ENCODE results near the gene PDK2.

Gene PDK2

DNA sequence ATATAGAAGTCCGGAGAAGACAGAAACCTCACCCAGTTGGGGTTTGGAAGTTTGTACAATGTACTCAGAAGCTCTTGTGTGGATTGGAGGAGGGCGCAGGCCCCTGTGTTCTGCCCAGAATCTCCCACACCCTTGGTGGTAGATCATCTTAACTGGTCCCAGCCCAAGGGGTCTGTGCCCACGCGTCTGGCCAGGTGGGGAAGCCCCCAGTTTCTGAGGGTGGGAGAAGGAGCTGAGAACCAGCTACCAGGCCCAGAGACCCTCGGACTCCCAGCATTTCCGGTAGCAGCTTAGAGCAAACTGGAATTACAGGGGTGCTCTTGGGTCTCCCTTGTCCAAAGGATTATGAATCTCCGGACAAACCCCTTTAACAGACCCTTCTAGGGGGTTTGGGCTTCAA is 57.6 kb downstream of the PDK2 start:
- no peak for DNase-seq

GRCh38 chr17:50153650-50154575 is 58.8 kb downstream of the PDK2 start:
- no peak for DNase-seq

- no peak for DNase-seq
These were observed 59.5 kb downstream of the PDK2 start for GRCh38 chr17:50154604-50155003.

DNA sequence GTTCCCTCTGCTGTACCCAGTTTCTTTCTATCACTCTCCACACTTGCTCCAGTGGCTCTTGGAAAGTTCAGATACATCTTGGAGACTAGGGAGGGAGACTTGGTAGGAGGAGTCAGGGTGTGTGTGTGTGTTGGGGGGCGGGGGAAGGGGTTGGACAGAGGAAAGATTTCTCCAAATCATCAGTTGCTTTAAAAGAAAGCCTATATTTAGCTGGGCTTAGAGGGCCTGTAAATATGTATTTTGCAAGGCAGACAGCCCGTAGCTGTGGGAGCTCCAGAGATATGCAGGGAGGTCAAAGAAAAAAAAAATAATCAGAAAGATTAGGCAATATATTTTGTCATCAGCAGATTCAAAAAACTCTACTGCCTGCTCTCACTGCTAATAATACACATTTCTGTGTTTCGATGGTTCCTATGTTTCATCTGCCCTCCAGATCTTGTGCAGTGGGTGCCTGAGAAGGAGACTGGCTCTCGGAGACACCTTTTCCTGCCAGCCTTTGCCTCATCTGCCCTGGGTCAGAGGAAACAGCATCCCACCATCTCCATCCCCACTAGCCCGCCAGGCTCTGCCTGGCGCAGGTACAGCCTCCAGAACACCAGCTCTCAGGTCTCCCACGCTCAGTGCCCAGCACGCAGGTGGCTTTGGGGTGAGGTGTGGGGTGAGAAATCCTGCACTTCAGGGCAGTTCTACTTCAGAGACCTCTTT is 60.1 kb downstream of the PDK2 start:
- DNase-seq: no peak

DNA sequence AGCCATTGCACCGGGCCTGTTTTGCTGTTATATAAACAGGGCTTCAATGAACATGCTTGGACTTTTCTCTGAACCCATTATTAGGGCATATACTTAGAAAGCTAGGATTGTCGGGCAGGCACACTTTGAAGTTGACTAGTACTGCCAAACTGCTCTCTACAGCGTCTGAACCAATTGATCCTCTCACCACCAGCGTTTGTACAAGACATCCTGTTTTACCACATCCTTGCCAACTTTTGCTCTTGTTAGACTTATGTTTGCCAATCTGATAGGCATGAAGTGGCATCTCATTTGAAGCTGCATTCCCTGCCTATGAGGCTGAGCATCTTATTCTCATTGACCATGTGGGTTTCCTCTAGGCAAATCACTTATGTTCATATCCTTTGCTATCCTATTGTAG is 62.7 kb downstream of the PDK2 start:
- no peak for DNase-seq

DNA sequence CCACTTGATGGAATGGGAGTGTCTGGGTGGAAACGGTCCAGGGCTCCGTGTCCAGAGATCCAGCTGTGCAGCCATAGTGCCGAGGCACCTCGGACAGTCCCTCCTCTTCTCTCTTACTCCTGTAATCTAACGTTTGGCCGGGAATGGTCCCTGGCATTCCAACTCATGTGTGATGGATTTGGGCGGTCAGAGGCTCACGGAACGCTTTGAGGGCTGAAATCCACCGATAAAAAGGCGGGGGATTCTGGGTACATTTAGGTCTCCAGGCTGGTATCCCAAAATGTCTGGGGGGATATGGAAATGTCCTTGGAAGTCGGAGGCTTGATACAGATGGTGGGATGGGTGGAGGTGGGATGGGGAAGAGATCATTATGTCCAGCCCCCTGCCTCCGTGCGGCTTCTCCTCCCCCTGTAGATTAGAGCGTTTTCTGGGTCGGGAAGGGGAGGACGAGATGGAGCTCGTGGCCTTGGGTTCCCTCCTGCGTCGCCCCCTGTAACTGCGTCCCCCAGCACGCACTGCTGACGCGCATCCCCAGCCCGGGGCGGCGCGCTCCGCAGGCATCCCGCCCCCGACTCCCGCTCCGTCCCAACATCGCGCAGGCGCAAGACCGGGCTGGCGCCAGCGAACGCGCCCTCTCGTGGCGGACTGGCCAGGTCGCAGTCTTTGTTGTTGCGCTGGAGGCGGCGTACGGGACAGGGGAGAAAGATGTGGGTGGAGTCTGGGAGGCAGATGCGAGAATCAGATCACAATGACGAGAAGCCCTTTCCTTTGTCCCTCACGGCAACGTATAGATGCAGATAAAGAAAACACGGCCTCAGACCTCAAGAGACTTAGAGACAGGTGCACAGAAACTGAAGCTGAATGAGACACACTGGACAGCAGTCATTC is 66.1 kb downstream of the PDK2 start:
- DNase-seq: peak; percentile 95
